Measurements from ENCODE around the gene LEFTY1.

Gene LEFTY1

DNA sequence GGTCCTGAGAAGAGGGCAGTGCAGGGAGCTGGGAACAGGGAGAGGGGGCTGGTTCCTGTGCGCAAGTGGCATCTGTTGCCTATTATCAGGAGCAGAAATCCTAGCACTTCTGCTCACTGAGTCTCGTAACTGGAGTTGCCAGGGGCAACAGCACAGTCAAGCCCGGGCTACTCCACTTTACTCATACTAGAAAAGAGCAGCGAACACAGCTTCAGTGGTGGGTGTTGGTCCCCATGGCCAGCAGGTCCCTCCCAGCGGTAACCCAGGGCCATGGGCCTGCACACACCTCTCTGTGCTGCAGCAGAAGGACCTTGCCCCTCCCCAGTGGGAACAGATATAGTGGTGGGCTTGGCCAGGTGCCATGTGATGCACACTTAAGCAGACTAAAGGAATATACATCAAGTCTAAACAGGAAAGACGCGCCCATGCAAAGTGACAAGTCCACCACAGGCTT lies 26.6 kb upstream of the LEFTY1 start:
- no peak for DNase-seq

DNA sequence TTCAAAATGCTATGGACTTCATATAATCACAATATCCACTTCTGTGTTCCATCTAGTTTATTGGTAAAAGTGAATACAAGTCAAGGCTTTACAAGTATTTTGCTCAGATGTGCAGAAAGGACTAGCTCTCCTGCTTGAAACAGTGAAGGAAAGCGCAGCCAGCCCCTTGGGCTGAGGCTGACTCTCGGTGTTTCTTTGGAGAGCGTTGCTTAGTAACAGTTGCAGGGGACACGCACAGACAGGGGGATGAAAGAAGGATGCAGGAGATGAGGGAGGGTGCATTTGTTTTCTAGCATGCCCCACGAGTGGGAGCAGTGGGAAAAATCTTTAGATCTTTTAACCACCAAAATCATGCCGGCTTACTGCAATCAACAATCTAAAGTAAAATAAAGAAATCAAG lies 26.0 kb upstream of the LEFTY1 start:
- DNase-seq, result no peak

GRCh38 chr1:225914391-225914790 lies 25.4 kb upstream of the LEFTY1 start:
- no peak for DNase-seq

GRCh38 chr1:225911191-225912130 lies 22.5 kb upstream of the LEFTY1 start:
- DNase-seq, result peak; percentile 63 to 72

- no peak for DNase-seq
These were observed 20.5 kb upstream of the LEFTY1 start for GRCh38 chr1:225909477-225909876.

- DNase-seq, result no peak
These were observed 19.8 kb upstream of the LEFTY1 start for GRCh38 chr1:225908773-225909172.

DNA sequence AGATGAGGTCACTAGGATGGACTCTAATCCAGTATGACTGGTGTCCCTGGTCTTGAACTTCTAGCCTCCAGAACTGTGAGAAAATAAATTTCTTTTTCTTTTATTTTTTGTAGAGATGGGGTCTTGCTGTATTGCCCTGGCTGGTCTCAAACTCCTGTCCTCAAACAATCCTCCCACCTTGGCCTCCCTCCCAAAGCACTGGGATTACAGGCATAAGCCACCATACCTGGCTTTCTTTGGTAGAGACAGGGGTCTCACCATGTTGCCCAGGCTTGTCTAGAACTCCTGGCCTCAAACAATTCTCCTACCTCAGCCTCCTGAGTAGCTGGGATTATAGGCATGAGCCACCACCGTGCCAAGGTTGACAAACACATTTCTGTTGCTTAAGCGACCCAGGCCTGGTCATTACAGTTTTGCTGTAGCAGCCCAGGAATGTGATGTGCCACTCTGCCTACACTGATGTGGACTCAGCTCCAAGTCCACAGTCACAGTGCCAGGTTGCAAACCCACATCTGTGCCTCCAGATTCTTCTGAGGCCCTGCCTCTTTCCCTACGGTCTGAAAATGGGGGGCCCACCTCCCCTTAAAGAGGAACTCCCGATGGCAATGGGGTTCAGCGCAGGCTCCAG lies 19.2 kb upstream of the LEFTY1 start:
- DNase-seq, result no peak

- DNase-seq, result no peak
These were observed 18.4 kb upstream of the LEFTY1 start for GRCh38 chr1:225907341-225907740.

DNA sequence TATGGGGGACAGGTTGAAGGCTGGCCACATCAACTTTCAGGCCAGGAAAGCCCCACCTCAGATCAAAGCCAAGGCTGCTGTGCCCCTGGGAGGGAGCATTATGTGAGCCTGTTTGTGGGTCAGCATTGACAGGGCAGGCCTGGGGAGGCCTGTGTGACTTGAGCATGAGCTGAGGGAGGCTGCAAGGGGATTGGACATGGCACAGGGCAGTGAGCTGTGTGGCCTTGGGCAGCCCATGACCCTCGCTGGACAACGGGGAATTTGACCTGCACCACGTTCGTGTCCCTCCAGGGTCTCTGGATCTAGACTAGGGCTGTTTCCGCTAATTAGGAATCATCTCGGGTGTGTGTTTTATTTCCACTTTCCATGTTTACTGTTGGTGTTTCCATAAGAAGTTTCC lies 17.5 kb upstream of the LEFTY1 start:
- no peak for DNase-seq

- no peak for DNase-seq
These were observed 14.7 kb upstream of the LEFTY1 start for GRCh38 chr1:225903623-225904022.

GRCh38 chr1:225899044-225899925 lies 10.3 kb upstream of the LEFTY1 start:
- no peak for DNase-seq

DNA sequence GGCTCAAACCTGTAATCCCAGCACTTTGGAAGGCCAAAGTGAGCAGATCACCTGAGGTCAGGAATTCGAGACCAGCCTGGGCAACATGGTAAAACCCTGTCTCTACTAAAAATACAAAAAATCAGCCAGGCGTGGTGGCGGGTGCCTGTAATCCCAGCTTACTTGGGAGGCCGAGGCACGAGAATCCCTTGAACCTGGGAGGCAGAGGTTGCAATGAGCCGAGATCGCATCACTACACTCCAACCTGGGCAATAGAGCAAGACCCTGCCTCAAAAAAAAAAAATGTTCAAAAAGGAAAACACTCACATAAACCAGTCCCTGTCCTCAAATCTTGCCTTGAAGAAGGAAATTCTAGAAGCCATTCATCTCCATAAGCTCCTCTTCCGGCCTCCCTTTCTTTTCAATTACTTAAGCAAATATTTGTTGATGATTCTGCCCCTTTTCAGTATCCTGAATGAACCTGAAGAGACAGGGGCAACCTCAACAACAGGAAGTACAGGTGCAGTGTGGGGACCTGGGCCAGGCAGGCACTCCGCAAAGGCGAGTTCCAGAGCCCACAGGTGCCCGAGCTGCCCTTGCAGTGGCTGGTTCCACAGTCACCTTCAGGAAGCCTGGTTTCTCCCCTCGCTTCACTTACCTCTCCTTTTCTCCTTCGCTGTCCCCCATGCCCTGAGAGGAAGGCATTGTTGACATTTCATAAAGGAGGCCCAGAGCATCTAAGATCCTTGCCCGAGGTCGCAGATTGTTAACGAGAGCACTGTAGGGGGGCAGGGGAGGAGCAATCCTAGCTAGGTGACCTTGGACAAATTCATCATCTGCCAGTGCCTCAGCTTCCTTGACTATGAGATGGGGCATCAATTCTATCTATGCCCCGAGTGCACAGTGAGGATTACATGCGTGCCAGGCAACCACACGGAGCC lies 8.9 kb upstream of the LEFTY1 start:
- DNase-seq, result no peak

- peak; percentile 62 to 64 for DNase-seq
These were observed 8.1 kb upstream of the LEFTY1 start for GRCh38 chr1:225896937-225897549.

- DNase-seq, result no peak
These were observed 7.5 kb upstream of the LEFTY1 start for GRCh38 chr1:225896494-225896893.

DNA sequence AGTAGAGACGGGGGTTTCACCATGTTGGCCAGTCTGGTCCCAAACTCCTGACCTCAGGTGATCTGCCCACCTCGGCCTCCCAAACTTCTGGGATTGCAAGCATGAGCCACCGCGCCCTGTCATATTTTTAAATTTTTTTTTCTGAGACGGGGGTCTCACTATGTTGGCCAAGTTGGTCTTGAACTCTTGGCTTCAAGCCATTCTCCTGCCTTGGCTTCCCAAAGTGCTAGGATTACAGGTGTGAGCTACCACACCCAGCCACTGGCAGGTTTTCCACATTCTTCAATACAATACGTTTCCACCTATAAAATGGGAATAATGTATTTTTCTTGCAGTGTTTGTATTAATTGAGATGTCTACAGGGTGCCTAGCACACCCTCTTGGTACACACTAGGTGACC lies 3.4 kb upstream of the LEFTY1 start:
- DNase-seq, result no peak

- no peak for DNase-seq
These were observed 2.5 kb upstream of the LEFTY1 start for GRCh38 chr1:225891229-225891972.

GRCh38 chr1:225890346-225891228 lies 1.6 kb upstream of the LEFTY1 start:
- no peak for DNase-seq

GRCh38 chr1:225889743-225890142 lies 797 bp upstream of the LEFTY1 start:
- no peak for DNase-seq

GRCh38 chr1:225888289-225888897 lies 553 bp downstream of the LEFTY1 start:
- DNase-seq, result no peak
